GM19043 (cell line): ENCODE measurements around the gene RNF217.
"Not testable (repeated sequence)": the region's sequence is repeated elsewhere in the genome, so short reads cannot be mapped to it uniquely, and the experiment has no call there.

Source experiments
- ATAC-seq: cut with Tn5 transposase; IDR thresholded peaks from one replicate; pipeline ENCODE4 v1.9.1; 2021; ENCODE audit warnings: low read depth; ENCODE audit not compliant: unreplicated experiment

RNF217 gene, protein sequence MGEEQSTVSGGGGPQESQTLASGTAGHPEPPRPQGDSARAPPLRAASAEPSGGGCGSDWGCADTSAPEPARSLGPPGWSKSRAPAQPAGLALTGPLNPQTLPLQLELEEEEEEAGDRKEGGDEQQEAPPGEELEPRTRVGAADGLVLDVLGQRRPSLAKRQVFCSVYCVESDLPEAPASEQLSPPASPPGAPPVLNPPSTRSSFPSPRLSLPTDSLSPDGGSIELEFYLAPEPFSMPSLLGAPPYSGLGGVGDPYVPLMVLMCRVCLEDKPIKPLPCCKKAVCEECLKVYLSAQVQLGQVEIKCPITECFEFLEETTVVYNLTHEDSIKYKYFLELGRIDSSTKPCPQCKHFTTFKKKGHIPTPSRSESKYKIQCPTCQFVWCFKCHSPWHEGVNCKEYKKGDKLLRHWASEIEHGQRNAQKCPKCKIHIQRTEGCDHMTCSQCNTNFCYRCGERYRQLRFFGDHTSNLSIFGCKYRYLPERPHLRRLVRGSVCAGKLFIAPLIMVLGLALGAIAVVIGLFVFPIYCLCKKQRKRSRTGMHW

DNA sequence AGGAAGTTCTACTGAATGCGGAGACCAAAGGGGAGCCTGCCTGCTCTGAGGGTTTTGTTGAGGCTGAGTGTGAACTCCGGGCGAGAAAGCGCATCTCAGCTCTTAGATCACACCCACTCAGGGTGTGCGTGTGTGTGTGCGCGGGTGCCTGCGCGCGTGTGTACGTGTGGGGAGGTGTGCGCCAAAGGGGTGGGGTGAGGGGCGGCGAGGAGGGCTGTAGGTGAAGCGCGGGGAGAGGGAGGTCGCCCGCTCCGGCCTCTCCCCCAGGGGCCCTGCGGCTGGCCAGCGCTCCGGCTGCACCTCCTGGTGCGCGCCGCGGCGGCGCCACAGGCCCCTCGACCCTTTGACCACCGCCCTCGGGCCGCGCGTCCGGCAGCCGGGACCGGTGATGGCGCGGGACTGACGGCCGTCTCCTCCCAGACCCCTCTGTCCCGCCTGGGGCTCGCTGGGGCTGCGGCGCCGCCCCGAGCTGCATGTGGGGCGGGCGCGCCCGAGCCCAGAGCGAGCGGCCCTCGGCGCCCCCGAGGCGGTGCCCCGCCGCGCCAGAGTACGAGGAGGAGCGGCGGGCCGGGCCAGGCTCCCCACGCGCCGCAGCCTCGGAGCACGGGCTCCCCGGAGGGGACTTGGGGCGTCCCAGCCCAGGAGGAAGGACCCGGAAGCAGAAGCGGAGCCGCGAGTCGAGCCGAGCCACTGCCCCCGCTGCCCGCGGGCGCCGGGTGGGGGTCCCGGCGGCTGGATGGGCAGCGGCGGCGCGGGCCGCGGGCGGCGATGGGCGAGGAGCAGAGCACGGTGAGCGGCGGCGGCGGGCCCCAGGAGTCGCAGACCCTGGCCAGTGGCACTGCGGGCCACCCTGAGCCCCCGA lies at the start of gene RNF217:
RNF217 (plus strand) TSS at position 661 of the 862 bp plus-strand sequence; CDS start at position 769, 108 bp downstream.
- ATAC-seq: peak; percentile 37

DNA sequence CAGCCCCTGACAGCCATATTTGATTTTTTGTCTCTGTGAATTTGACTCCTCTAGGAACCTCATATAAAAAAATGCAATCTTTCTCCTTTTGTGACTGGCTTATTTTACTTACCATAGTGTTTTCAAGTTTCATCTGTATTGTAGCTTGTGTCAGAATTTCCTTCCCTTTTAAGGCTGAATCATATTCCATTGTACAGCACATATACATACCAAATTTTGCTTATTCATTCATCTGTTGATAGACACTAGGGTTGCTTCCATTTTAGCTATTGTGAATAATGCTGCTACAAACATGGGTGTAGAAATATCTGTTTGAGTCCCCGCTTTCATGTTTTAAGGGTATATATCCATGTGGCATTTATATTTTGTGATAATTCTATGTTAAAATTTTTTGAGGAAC lies 49.2 kb upstream of the RNF217 start:
- ATAC-seq: no peak

DNA sequence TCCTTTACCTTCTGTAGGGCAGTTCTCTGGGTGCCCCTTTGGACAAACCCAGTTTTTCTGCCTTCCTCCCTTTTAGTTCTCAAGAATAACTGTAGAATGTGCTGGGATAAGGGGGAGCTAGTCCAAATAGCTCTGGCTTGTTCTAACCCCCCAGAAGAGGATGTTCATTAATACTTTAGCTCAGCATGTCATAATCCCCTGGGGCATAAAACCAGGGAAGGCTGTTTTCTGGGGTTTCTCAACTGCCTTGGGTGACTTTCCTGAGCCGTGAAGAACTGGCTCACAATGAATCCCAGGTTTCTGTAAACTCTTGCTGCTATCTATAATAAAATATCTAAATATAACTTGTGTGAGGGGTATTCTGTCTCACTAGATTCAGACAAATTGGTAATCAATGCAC lies 44.5 kb upstream of the RNF217 start:
- no peak for ATAC-seq

DNA sequence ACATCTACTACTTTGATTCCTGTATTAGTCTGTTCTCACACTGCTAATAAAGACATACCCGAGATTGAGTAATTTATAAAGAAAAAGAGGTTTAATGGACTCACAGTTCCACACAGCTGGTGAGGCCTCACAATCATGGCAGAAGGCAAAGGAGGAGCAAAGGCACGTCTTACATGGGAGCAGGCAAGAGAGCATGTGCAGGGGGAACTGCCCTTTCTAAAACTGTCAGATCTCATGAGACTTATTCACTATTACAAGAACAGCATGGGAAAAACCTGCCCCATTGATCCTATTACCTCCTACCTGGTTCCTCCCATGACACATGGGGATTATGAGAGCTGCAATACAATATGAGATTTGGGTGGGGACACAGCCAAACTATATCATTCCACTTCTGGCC lies 42.5 kb upstream of the RNF217 start:
- ATAC-seq: not testable (repeated sequence)

DNA sequence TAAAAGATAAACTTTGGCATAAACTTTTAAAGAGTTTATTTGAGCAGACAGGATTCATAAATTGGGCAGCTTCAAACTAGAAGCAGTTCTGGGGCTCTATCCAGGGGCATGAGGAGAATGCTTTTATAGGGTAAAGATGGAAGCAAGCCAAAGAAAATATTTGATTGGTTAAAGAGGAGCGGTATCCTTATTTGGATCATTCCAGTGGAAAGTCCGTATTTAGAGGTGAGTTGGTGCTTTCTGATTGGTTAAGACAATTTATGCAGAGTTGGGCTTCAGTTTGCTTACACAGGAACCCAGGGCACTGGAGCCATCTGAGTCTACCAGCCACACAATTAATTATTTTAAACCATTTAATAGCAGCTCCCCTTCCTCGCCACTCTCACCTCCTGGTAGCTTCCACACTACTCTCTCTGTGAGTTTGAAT lies 37.9 kb upstream of the RNF217 start:
- ATAC-seq: no peak

DNA sequence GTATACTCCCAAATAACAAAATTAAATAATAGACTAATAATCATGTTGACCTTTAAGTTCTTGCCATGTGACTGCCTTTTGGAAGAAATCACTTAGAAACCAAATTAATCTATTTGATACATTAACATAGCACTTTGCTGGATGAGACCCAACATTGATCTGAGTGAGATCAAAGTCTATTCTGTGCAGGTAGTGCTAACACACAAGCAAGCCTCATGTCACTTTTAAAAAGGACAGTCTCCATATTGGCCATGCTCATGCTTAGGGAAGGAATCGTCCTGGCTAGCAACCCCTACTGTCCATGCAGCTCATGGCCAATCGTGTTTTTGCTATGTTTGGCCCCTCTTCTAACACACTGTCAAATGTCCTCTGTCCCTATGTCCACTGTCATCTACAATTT lies 35.8 kb upstream of the RNF217 start:
- ATAC-seq: no peak

DNA sequence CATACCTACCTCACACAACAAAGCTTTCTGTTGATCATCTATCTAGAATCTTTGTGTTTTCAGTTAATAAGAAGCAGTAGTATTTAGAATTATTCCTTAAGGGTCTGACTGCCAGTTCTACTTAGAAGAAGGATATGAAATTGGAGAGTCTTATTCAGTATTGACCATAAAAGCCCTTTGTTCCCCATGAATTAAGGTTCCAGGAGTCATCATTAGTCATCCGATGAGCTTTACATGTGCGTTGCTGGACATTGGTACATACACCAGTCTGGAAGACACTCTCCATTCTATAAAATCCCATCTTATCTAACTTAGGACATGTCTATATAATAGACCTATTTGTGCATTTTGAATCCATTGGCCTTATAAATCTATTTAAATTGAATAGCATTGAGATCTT lies 34.4 kb upstream of the RNF217 start:
- ATAC-seq: no peak

DNA sequence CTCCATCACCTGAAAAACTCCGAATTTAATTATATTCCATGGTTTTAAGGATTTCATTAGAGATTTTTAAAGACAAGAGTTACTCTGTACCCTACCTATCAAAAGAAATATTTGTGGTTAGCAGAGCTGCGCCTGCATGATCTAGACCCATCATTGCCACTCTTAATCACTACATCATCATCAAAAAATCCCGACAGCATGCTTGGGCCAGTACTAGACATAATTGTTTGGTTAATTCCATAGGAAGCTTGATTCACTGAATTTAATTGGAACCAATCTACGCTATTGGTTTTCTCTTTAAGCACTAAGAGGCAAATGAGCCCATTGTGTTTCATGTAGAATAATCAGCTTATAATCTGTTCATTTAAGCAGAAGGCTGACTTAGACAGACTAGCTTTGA lies 33.4 kb upstream of the RNF217 start:
- no peak for ATAC-seq

DNA sequence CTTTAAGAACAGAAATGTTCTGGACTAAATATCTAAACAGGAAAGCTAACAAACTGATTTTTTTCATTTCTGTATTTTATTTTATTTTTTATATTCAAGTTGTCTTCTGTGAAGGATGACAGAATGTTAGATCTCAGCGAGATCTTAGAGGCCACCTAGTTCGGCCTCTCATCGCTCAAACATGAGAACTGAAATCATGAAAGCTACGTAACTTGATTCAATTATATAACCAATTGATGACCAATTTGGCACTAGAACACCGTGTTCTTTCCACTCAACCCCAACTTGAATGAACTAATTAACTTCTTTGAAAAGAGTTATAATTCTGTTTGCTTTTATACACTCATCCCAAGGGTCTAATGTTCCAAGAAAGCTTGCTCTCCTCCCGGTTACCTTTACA lies 24.6 kb upstream of the RNF217 start:
- no peak for ATAC-seq

DNA sequence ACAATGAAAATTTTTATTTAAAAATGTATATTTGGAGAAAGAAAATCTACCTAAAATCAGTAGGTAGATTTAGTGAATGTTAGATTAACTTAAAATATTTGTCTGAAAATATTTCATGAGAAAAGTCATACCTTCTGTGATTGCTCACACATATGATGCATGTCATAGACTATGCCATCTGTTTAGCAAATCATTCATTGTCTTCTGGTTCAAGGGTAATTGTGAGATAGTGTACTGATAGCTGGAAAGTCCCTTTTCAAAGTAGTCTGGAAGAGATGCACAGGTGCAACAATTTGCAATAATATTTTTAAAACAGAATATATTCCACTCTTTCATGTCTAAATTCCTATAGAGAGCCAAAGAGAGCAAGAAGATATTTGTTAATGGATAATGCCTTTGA lies 21.0 kb upstream of the RNF217 start:
- ATAC-seq: no peak

DNA sequence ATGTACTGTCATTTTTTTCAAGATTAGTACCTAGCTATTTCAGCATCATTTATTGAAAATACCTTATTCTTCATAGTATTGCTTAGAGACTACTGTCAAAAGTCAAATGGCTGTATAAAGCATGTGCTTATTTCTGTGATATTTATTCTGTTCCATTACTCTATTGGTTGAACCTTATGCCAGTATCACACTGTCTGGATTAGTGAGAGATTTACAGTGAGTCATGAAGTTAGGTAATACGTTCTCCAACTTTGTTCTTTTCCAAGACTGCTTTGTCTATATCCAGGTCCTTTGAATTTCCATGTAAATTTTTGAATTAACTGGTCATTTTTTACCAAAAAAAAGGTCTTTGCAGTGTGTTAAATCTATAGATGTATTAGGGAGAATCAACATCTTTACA lies 18.6 kb upstream of the RNF217 start:
- no peak for ATAC-seq

DNA sequence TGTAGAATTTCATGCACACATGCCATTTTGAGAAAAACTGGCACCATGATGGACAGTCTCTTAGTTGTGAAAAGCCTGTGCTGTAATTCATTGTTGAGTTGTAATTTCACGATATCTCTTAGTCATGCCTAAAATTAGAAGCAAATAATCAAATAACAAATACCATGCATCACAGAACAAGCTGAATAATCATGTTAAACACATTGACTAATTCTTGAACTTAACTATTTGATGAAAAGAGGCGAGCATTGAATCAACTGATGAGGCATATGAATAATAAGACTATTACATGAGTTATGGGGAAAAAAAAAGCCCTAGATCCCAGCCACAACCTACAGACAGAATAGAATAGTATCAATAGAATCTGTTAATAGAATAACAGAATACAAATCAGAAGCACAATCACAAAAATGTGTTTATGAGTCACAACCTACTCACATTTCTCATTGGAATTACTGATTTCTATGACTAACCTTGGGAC lies 14.2 kb upstream of the RNF217 start:
- no peak for ATAC-seq

DNA sequence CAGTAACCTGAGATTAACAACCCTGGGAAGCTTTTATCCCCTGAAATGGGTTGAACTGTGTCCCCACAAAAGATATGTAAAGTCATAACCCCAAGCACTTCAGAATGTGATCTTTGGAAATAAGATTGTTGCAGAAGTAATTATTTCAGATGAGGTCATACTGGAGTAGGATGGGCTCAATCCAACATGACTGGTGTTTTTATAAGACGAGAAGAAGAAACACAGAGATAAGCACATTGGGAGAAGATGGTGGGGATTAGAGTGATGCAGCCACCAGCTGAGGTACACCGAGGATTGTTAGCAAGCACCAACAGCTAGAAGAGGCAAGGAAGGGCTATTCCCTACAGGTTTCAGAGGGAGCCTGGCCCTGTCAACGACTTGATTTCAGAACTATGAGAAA lies 12.5 kb upstream of the RNF217 start:
- no peak for ATAC-seq

DNA sequence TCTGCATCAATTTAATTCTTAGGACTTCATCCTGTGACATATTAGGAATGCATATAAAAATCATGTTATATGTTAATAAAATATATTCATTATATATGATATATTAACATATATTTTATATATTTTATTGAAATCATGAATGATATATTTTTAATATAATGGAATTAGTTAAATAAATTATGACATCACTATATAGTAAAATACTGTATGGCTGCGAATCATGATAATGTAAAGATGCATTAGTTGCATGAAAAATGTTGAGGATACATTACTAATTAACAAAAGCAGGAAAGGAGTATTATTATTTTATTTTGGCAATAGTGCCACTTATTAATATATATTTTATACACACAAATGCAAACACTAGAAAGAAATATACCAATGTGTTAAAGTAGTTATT lies 8.4 kb upstream of the RNF217 start:
- ATAC-seq: no peak

DNA sequence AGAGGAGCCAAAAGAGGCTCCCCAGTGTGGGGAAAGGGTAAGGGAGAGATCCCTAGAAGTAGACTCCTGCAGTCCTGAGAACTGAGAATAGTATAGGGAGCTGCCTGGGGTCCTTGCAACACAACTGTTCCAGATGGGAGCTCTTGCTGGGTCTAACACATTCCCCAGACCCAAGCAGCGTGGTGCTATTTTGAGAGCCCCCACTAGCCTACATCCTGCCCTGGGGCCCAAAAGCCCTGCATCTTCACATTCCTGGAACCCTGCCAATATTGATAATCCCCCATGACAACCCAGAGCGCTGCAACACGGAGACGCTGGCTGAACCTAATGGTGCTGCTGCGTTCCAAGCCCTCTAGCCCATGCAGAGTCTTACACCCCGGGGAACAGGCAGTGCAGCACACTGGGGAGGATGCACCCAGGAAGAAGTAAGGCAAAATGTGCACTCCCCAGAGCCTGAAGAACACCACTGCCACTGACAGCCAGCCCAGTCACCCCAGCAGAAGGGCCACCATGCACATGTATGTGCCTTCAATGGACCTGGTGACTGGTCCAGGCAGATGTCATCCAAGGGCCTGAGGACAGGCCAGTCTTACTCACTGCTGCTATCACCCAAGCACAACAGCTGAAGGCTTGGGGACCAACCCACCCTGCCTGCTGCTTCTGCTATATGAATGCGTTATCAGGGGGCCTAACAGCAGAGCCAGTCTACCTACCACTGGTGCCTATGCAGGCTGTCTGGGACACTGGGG lies 7.0 kb upstream of the RNF217 start:
- no peak for ATAC-seq

DNA sequence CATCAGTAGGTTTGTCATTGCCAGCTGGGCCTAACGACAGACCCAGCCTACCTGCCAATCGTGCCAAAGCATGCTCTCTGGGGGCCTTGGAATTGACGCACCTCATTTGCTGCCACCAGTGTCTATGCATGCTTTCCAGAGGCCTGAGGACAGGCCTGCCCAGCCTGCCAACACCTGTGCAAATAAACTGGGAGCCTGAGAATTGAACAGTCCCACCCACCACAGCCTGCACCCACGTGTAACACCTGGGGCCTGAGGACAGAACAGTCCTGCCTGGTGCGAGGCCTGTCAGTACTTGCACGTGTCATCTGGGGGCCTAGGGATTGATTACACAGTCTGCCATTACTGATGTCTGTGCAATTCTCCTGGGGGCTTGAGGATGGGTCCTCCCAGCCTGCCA lies 6.2 kb upstream of the RNF217 start:
- no peak for ATAC-seq

DNA sequence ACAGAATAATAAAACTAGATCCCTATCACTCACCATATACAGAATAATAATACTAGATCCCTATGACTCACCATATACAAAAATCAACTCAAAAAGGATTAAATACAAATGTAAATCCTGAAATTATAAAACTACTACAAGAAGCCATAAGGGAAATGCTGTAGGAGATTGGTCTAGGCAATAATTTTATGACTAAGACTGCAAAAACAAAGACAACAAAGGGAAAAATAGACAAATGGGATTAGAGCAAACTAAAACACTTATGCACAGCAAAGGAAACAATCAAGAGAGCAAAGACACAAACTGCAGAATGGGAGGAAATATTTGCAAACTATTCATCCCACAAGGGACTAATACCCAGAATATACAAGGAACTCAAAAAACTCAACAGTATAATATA lies 4.1 kb upstream of the RNF217 start:
- no peak for ATAC-seq

DNA sequence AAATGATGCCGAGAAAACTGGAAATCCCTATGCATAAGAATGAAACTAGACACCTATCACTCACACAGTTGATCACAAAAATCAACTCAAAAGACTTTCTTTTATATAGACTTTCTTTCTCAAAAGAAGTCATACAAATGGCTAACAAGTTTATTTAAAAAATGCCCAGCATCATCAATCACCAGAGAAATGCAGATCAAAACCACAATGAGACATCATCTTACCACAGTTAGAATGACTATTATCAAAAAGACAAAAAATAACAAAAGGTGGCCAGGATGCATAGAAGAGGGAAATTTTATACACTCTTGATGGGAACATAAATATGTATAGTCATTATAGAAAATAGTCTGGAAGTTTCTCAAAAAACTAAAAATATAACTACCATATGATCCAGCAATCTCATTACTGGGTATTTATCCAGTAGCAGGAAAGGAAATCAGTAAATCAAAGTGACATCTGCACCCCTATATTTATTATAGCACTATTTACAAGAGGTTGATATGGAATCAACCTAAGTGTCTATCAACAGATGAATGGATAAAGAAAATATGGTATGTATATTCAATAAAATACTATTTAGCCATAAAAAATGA lies 3.4 kb upstream of the RNF217 start:
- no peak for ATAC-seq

DNA sequence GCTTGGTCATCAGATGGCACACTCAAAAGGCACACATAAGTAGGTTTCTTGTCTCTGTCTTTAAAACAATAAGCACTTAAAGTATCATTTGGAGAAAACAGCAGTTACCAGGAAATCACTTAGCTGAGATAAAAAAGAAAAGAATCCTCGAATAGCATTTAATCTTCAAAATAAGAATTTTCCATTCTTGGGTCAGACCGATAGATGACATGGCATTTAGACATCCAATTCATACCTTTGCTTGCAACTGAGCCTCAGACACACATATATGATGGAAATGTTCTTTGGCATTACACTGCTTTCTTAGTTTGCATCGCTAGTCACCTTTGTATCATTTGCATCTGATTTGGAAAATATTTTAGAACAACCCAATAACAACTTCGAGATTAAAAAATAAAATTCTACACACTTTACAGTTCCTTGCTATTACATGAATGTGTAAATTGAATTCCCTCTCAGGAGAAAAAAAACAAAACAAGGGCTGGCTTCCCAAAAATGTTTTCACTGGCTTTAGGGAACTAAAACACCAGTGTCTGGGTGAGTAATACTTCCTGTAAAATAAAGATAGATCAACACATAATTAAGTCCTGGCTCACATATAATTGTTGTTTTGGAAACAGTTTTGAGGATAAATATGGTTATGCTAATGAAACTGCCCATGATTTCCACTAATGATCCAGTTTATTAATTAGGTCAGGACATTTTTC lies 1.3 kb upstream of the RNF217 start:
- ATAC-seq: no peak

DNA sequence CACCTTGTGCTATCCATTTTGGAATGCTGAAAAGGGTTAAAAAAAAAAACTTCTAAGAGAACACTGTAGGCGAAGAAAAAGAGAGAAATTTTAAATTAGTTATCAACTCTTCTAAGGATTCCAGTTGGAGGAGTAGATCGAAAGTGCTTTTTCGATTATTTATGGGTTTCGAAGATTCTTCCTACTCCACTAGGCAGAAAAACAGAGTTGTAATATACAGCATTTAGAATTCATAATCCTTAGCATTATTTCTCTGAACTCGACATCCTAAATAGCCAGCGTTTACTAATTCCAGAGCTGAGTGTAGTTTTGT lies 817 bp upstream of the RNF217 start:
- no peak for ATAC-seq
